ENCODE data around the gene MALAT1. TPM values are rescaled to one million over a fixed set of nuclear protein-coding genes. Genes with fewer than 3 reads are reported as not detected.

Gene MALAT1
- total RNA-seq, 1 donor from 2014 or later, result 6,276 TPM

GRCh38 chr11:65554842-65555430 is 56.1 kb downstream of the MALAT1 start:
- no peak for DNase-seq (ENCODE audit: extremely low spot score, unreplicated experiment)
- Mint-ChIP-seq H3K4me3 (peak overlapping the region; percentile 17), H3K9me3 (no peaks in the 10 kb centered on the region), H3K27me3 (peaks cover under 1% of the 10 kb centered on the region), H3K27ac (peak overlapping the region; percentile 88), H3K4me1 (ENCODE audit: unreplicated experiment) (peaks cover 53% of the 10 kb centered on the region), H3K36me3 (peaks cover 8% of the 10 kb centered on the region)
- no peak for TF ChIP-seq CTCF (conservative IDR thresholded peaks at IDR 0.05)

- H3K4me1 Mint-ChIP-seq (ENCODE audit: unreplicated experiment), result peaks cover 59% of the 10 kb centered on the region
- H3K27ac Mint-ChIP-seq, result peak overlapping the region; percentile 88
- H3K4me3 Mint-ChIP-seq, result peak overlapping the region; percentile 80
- no peak for TF ChIP-seq CTCF (conservative IDR thresholded peaks at IDR 0.05)
- H3K36me3 Mint-ChIP-seq, result peaks cover 7% of the 10 kb centered on the region
- H3K9me3 Mint-ChIP-seq, result no peaks in the 10 kb centered on the region
- DNase-seq (ENCODE audit: extremely low spot score, unreplicated experiment), result no peak
- peaks cover 2% of the 10 kb centered on the region for H3K27me3 Mint-ChIP-seq
Observed at GRCh38 chr11:65555693-65556231, 56.9 kb downstream of the MALAT1 start.

Other genes with a start within 250 kb of the MALAT1 start
- 18.4 and 32.4 TPM in 2 replicates for gene POLA2, start 237.1 kb upstream of the MALAT1 start, total RNA-seq (ENCODE audit: low replicate concordance)
- gene CDC42EP2, start 184.2 kb upstream of the MALAT1 start, total RNA-seq (ENCODE audit: low replicate concordance), result 9.4 and 12.9 TPM in 2 replicates
- gene DPF2, start 165.2 kb upstream of the MALAT1 start, total RNA-seq (ENCODE audit: low replicate concordance), result 64.7 and 85.5 TPM in 2 replicates
- gene TIGD3, start 144.3 kb upstream of the MALAT1 start, total RNA-seq (ENCODE audit: low replicate concordance), result 1.2 and 1.3 TPM in 2 replicates
- 1.9 and 5.6 TPM in 2 replicates for gene SLC25A45, start 116.4 kb upstream of the MALAT1 start, total RNA-seq (ENCODE audit: low replicate concordance)
- 35.0 and 41.8 TPM in 2 replicates for gene FRMD8, start 112.4 kb upstream of the MALAT1 start, total RNA-seq (ENCODE audit: low replicate concordance)
- 229 and 395 TPM in 2 replicates for gene NEAT1, start 76.2 kb upstream of the MALAT1 start, total RNA-seq (ENCODE audit: low replicate concordance)
- 79.4 and 80.4 TPM in 2 replicates for gene SCYL1, start 26.0 kb downstream of the MALAT1 start, total RNA-seq (ENCODE audit: low replicate concordance)
- gene LTBP3, start 59.3 kb downstream of the MALAT1 start, total RNA-seq (ENCODE audit: low replicate concordance), result 71.8 and 74.1 TPM in 2 replicates
- gene ZNRD2, start 71.4 kb downstream of the MALAT1 start, total RNA-seq (ENCODE audit: low replicate concordance), result 32.2 and 33.9 TPM in 2 replicates
- gene FAM89B, start 73.5 kb downstream of the MALAT1 start, total RNA-seq (ENCODE audit: low replicate concordance), result 55.7 and 56.1 TPM in 2 replicates
- 10.9 and 14.7 TPM in 2 replicates for gene EHBP1L1, start 77.0 kb downstream of the MALAT1 start, total RNA-seq (ENCODE audit: low replicate concordance)
- gene KCNK7, start 96.8 kb downstream of the MALAT1 start, total RNA-seq (ENCODE audit: low replicate concordance), result 0.36 and 1.1 TPM in 2 replicates
- 56.7 and 61.9 TPM in 2 replicates for gene MAP3K11, start 115.2 kb downstream of the MALAT1 start, total RNA-seq (ENCODE audit: low replicate concordance)
- 44.9 and 49.2 TPM in 2 replicates for gene PCNX3, start 116.7 kb downstream of the MALAT1 start, total RNA-seq (ENCODE audit: low replicate concordance)
- 26.5 and 26.8 TPM in 2 replicates for gene SIPA1, start 139.1 kb downstream of the MALAT1 start, total RNA-seq (ENCODE audit: low replicate concordance)
- 64.8 and 80.0 TPM in 2 replicates for gene RELA, start 163.9 kb downstream of the MALAT1 start, total RNA-seq (ENCODE audit: low replicate concordance)
- gene KAT5, start 213.2 kb downstream of the MALAT1 start, total RNA-seq (ENCODE audit: low replicate concordance), result 61.7 and 77.6 TPM in 2 replicates
- gene RNASEH2C, start 221.8 kb downstream of the MALAT1 start, total RNA-seq (ENCODE audit: low replicate concordance), result 51.7 and 69.4 TPM in 2 replicates

Measured in type B pancreatic cell (in vitro differentiated cells).